Activated CD8-positive, alpha-beta memory T cell treated with anti-CD3 and anti-CD28 coated beads, Interleukin-2, amount 50 U/mL, for 4 hours (primary cell): Measurements from ENCODE around the gene SV2B.

Source experiments
- DNase-seq: peaks from one replicate; pipeline ENCODE4 v3.0.0-alpha.2; 2020

The SV2B gene

DNA sequence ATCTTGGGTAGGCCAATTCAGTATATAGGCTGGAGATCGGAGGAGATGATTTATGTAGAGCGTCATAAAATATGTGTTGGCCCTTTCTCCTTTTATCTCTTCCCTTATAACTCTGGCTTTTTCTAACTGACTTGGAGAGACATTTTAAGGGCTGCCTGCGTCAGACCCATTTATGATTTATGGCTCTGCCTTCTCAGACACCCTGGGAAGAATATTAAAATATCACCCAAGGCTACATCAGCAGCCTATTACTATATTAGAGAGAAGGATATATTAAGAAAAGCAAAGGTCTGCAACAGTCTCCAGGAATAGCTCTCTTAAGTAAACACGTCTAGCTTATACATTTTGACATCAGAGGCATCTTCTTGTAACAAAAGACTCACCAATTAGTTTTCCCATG, 179.4 kb downstream of the SV2B start:
- DNase-seq = no peak

- DNase-seq = no peak
These were observed 181.9 kb downstream of the SV2B start for GRCh38 chr15:91281947-91282346.

DNA sequence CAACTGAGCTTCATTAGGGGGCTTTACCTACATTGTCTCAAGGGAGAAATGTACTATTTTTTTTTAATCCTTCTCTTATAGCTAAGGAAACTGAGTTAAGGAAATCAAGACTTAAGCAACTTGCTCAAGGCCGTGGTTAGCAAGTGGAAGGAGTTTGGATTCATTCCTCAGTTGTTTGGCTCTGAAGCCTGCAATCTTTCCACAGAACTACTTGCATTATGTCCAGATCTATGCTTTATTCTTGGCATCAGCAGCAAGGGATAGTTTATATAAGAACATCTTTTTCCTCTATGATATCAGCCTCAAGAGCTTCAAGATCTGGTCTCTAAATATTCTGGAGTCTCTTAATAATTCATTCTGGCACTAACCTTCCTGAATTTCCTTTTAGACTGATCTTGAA, 182.4 kb downstream of the SV2B start:
- no peak for DNase-seq

DNA sequence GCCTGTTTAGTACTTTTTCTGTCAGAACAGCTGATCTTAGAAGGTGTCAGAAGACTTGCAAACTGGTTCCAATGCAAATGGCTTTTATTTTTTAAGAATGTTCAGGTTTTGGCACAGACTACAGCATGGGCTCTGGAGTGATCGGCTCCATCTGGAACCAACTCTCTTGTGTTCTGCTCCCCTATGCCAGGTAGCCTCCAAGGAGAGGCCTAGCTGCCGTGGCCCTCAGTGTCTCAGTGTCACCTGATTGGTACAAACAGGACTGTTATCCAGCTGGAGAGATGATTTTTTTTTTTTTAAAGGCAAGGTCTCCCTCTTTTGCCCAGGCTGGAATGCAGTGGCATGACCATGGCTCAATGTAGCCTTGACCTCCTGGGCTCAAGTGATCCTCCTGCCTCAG, 183.1 kb downstream of the SV2B start:
- no peak for DNase-seq

- DNase-seq = no peak
These were observed 184.9 kb downstream of the SV2B start for GRCh38 chr15:91284758-91285466.

- no peak for DNase-seq
These were observed 189.3 kb downstream of the SV2B start for GRCh38 chr15:91289324-91289723.

- DNase-seq = no peak
These were observed 190.5 kb downstream of the SV2B start for GRCh38 chr15:91290553-91290952.

DNA sequence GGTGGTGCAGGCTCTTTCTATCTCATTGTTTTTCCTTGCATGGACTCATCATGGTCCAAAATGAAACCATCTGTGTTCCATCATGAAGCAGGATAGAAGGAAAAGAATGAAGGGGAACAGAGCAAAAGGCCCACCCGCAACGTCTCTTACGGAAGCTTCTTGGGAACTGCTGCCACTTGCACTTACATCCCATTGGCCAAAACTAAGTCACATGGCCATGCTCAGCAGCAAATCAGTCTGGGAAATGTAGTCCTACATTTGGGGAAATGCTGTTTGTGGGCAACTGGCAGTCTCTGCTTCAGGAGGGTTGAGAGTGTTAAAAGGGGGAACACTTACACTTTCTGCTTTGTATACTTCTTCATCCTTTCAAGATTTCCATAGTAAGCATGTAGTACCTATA, 191.6 kb downstream of the SV2B start:
- no peak for DNase-seq

DNA sequence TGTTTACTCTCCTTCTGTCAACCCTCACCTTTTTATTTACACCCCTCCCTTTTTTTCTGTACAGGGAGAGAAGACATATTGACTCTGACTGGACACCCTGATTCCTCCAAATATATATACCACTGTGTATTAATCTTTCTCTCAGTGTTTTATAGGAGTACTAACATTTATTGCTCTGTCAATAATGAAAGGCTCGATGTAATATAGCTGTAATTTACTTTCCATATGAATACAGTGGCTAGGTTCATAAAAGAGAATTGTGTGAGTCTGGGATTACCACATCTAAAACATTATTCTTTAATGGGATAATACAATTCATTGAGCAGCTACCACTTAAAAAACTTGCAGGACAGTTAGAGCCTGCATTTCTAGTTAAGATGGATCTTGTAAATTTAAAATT, 194.3 kb downstream of the SV2B start:
- no peak for DNase-seq

- DNase-seq = no peak
These were observed 194.7 kb downstream of the SV2B start for GRCh38 chr15:91294795-91295194.

DNA sequence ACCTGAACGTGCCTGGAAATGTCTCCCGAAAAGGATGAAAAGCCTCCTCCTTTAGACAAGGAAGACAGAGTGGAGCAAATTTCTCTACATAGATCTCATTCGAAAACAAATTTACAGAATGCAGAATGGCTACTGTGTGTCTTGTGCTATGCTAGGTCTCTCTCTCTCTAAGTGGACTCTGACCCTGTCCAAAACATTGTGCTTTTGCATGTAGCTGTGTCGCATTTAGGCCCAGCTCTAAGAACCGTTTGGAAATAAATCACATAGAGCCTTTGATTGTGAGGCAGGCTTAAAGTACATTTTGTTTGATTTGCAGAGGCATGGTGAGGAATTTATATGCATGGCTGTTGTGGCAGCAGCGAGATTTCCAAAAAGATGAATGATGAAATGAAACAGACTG, 198.0 kb downstream of the SV2B start:
- DNase-seq = no peak

DNA sequence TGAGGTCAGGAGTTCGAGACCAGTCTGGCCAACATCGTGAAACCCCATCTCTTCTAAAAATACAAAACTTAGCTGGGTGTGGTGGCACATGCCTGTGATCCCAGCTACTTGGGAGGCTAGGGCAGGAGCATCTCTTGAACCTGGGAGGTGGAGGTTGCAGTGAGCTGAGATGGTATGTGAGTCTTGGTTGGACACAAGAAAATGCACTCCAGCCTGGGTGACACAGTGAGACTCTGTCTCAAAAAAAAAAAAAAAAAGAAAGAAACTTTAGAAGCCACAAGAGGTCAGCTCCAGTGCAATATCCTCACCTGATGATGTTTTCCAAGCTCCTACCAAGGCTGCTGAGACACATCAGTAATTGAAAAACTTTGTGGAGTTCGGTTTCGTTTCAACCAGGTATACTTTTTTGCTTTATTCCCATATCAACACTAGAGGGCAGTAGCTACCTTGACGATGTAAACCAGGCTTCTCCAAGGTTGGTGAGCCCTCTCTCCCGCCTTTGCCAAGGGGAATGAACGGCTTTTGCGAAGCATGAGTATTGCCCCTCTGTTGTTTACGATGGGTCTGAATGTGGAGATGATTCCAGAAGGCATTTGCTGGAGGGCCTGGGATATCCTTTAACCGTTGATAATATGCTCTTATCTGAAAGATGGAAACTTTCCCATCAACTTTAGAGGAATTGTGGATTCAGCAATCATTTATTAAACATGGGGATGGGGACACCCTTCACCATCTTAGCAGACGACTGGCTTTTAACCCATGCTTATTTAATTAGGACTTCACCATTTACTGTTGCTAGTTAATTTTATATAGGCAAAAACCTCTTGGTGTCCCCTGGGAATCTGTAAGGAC, 202.8 kb downstream of the SV2B start:
- DNase-seq = no peak

DNA sequence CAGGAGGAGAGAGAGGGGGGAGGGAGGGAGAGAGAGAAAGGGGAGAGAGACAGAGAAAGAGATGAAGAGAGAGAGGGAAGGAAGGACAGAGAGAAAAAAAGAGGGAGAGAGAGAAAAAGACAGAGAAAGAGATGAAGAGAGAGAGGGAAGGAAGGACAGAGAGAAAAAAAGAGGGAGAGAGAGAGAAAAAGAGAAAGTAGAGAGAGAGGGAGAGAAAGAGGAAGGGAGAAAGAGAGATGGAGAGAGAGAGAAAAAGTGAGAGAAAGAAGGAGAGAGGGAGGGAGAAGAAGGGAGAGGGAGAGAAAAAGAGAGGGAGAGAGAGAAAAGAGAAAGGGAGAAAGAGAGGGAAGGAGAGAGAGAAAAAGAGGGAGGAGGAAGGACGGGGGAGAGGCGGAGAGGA, 204.2 kb downstream of the SV2B start:
- DNase-seq = no peak

- no peak for DNase-seq
These were observed 204.7 kb downstream of the SV2B start for GRCh38 chr15:91304786-91305185.

DNA sequence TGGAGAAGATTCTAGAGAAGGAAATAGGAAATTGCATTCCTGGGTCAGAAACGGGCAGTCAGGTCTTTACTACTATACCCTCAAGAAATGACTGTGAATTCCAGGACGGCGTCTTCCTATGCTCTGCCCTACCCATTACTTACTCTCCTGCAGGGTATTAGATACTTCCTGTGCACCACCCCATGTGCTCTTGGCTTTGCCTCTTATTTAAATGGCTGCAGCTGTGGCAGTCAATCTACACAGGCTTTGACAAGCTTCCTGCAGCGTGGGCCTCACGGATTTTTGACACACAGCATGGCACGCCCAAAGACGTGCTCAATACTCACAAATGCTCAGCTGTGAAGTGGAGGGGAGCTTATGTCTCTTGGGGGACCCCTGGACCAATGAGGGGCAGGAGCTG, 206.1 kb downstream of the SV2B start:
- no peak for DNase-seq

DNA sequence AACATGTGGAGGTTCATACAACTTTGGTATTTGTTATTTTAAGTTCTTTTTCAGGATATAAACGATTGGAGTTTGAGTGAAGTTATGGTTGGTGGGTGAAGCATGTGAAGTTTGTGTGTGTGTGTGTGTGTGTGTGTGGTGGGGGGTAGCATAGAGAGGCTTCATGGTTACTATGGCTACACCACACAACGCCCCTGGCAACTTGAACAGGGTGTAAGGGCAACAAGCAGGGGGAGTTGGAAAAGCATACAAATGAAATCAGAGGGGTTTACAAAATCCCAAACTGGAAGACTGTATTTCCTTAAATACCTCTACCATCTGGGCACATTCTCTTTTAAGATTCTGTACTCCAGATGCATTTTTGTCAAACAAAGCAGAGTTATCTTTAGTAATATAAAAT, 207.5 kb downstream of the SV2B start:
- DNase-seq = no peak

- no peak for DNase-seq
These were observed 208.1 kb downstream of the SV2B start for GRCh38 chr15:91308199-91308598.

- DNase-seq = no peak
These were observed 208.8 kb downstream of the SV2B start for GRCh38 chr15:91308855-91309254.

DNA sequence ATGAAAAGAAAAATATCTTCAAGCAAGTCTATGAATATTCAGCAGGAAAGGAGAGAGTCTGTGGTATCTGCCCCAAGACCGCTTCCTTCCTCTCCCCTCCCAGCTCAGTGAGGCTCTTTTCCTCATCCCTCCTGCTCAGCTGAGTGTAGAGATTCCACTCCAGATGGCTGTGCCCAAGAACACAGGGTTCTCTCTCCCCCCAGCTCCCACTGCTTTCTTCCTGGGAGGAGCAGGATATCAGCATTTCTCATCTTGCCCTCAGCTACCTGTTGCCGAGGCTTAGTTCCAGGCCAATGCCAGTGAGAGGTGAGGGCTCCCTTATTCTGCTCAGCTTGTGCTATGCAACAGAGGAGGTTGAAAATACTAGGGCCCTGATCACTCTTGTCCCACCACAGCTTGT, 211.9 kb downstream of the SV2B start:
- no peak for DNase-seq

GRCh38 chr15:91316126-91316525, 216.1 kb downstream of the SV2B start:
- DNase-seq = no peak

DNA sequence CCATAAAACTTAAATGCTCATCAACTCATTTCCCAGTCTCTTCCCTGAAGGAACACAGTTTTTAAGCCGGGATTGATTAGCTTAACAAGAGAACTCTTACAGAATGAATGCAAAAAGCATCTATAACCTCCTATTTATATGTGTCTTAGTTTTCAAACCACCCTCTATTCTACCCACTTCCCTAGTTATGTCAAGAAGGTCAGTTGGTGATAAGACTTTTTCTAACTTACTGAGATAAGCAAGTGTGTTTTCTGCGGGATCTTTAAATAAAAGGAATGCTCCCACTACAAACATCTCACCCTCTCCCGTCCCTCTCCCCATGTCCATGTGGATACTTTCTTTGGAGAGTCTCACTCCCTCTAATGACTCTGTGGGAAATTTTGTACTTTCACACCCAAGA, 218.5 kb downstream of the SV2B start:
- DNase-seq = no peak

GRCh38 chr15:91318931-91319330, 218.9 kb downstream of the SV2B start:
- DNase-seq = no peak

DNA sequence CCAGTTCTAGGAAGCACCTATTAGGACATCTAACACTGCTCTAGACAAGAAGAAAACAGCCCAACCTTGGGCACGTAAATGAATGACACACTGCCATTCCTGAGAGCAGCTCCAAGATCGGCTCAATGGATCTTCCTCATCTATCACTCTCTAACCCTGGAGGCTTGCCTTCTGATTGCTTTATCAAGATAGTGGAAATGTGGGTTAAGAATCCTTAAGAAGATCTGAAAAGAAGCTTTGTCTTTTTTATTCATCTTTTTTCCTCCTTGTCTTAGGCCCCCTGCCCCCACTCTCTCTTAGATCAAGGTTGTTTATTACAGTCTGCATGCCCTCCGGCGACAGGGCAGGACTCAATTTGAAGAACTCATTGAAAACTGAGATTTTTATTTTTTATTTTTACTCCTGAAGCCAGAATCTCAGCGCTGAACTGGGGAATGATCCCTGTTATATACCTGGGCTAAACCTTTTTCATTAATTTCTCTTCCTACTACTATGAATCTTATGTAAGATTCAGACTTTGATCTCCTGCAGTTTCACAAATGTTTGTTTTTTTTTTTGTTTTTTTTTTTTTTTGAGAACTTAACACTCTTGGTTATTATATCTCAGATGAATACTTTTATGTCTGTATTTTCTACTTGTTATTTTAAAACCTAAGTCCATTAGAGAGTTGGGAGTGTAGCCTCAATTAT, 219.5 kb downstream of the SV2B start:
- no peak for DNase-seq

- DNase-seq = no peak
These were observed 220.0 kb downstream of the SV2B start for GRCh38 chr15:91320101-91320500.
